ENCODE data around the gene SPATA1. TPM values are rescaled to one million over a fixed set of nuclear protein-coding genes. Genes with fewer than 3 reads are reported as not detected.

SPATA1 gene
- polyA plus RNA-seq, 1 donor from 2014 or later, result 0.17 TPM

DNA sequence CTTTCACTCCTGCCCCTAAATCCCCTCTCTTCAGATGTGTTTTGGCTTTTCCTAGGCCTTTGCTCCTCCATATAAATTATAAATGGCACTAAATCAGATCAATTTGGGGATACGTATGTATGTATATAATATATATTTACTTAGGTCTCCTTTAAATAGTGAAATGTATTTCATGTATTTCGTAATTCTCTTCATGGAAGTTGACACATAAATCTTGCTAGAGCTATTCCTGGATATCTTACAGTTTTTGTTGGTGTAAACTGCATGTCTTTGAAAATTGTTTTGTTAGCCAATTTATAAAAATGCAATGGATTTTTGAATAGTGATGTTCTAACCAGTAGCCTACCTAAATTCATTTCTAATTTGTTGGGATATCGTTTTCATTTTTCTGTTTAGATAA lies 18.1 kb upstream of the SPATA1 start:
- Histone ChIP-seq H3K9me2 (ENCODE audit: insufficient read depth, low read length) (no peaks in the 10 kb centered on the region), H2AFZ (ENCODE audit: low read depth, low read length) (no peak overlapping the region), H3F3A (ENCODE audit: insufficient read depth, low read length, poor library complexity, severe bottlenecking) (no peaks in the 10 kb centered on the region), H3K27me3 (ENCODE audit: insufficient read depth, low read depth, low read length) (no peaks in the 10 kb centered on the region), H3K79me2 (replicated peaks; ENCODE audit: insufficient read depth, low read length) (peaks cover 15% of the 10 kb centered on the region), H4K20me1 (ENCODE audit: insufficient read depth) (no peaks in the 10 kb centered on the region), H3K27ac (ENCODE audit: low read length) (no peak overlapping the region), H3K4me3 (ENCODE audit: low read length) (no peak overlapping the region), H3K9me3 (ENCODE audit: low read length) (no peaks in the 10 kb centered on the region), H3K4me2 (ENCODE audit: low read length) (no peak overlapping the region), H3K9ac (ENCODE audit: low read length) (no peak overlapping the region), H3K36me3 (ENCODE audit: insufficient read depth, low read length) (peaks cover 14% of the 10 kb centered on the region)
- TF ChIP-seq RAD21 (conservative IDR thresholded peaks at IDR 0.05) (no peak), POLR2AphosphoS5 (IDR thresholded peaks at IDR 0.05) (no peak), EZH2 (IDR thresholded peaks at IDR 0.05; ENCODE audit: borderline replicate concordance, insufficient read depth, low read length, poor library complexity, severe bottlenecking) (no peak)
- TF ChIP-seq, protein P1, sequence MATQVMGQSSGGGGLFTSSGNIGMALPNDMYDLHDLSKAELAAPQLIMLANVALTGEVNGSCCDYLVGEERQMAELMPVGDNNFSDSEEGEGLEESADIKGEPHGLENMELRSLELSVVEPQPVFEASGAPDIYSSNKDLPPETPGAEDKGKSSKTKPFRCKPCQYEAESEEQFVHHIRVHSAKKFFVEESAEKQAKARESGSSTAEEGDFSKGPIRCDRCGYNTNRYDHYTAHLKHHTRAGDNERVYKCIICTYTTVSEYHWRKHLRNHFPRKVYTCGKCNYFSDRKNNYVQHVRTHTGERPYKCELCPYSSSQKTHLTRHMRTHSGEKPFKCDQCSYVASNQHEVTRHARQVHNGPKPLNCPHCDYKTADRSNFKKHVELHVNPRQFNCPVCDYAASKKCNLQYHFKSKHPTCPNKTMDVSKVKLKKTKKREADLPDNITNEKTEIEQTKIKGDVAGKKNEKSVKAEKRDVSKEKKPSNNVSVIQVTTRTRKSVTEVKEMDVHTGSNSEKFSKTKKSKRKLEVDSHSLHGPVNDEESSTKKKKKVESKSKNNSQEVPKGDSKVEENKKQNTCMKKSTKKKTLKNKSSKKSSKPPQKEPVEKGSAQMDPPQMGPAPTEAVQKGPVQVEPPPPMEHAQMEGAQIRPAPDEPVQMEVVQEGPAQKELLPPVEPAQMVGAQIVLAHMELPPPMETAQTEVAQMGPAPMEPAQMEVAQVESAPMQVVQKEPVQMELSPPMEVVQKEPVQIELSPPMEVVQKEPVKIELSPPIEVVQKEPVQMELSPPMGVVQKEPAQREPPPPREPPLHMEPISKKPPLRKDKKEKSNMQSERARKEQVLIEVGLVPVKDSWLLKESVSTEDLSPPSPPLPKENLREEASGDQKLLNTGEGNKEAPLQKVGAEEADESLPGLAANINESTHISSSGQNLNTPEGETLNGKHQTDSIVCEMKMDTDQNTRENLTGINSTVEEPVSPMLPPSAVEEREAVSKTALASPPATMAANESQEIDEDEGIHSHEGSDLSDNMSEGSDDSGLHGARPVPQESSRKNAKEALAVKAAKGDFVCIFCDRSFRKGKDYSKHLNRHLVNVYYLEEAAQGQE (IDR thresholded peaks at IDR 0.05; ENCODE audit: borderline replicate concordance), result no peak
- TF ChIP-seq, protein P2, sequence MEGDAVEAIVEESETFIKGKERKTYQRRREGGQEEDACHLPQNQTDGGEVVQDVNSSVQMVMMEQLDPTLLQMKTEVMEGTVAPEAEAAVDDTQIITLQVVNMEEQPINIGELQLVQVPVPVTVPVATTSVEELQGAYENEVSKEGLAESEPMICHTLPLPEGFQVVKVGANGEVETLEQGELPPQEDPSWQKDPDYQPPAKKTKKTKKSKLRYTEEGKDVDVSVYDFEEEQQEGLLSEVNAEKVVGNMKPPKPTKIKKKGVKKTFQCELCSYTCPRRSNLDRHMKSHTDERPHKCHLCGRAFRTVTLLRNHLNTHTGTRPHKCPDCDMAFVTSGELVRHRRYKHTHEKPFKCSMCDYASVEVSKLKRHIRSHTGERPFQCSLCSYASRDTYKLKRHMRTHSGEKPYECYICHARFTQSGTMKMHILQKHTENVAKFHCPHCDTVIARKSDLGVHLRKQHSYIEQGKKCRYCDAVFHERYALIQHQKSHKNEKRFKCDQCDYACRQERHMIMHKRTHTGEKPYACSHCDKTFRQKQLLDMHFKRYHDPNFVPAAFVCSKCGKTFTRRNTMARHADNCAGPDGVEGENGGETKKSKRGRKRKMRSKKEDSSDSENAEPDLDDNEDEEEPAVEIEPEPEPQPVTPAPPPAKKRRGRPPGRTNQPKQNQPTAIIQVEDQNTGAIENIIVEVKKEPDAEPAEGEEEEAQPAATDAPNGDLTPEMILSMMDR (IDR thresholded peaks at IDR 0.05; ENCODE audit: poor library complexity, severe bottlenecking), result no peak

DNA sequence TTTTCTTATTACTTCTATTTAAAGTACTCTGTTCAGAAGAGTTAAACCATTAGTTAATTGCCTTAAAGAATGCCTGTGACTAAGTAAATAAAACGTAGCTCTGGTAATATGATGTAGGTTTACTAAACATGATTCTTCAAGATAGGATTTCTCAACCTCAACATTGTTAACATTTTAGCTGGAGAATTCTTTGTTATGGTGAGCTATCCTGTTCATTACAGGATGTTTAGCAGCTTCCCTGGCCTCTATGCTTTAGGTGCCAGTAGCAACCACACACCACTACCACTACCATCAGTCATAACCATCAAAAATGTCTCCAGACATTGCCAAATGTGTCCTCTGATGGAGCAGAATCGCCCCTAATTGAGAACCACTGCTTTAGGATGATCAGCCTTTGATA lies 16.4 kb upstream of the SPATA1 start:
- TF ChIP-seq RAD21 (conservative IDR thresholded peaks at IDR 0.05), result no peak
- TF ChIP-seq EP300 (conservative IDR thresholded peaks at IDR 0.05; ENCODE audit: poor library complexity, severe bottlenecking), result no peak
- TF ChIP-seq, protein P1 (IDR thresholded peaks at IDR 0.05; ENCODE audit: borderline replicate concordance), result no peak
- TF ChIP-seq TAF1 (IDR thresholded peaks at IDR 0.05; ENCODE audit: low read depth), result no peak
- no peak for TF ChIP-seq POLR2AphosphoS5 (IDR thresholded peaks at IDR 0.05)
- TF ChIP-seq MXI1 (conservative IDR thresholded peaks at IDR 0.05; ENCODE audit: poor library complexity, severe bottlenecking), result no peak
- TF ChIP-seq, protein P2 (IDR thresholded peaks at IDR 0.05; ENCODE audit: poor library complexity, severe bottlenecking), result no peak
- TF ChIP-seq EZH2 (IDR thresholded peaks at IDR 0.05; ENCODE audit: borderline replicate concordance, insufficient read depth, low read length, poor library complexity, severe bottlenecking), result no peak
- no peak for TF ChIP-seq SMC3 (conservative IDR thresholded peaks at IDR 0.05; ENCODE audit: poor library complexity)

More for the DNA sequence above, 16.4 kb upstream of the SPATA1 start:
- Histone ChIP-seq H3F3A (ENCODE audit: insufficient read depth, low read length, poor library complexity, severe bottlenecking) (no peaks in the 10 kb centered on the region), H3K4me3 (ENCODE audit: low read length) (no peak overlapping the region), H3K4me2 (ENCODE audit: low read length) (no peak overlapping the region), H3K27me3 (ENCODE audit: insufficient read depth, low read depth, low read length) (no peaks in the 10 kb centered on the region), H3K27ac (ENCODE audit: low read length) (no peak overlapping the region), H3K9me2 (ENCODE audit: insufficient read depth, low read length) (no peaks in the 10 kb centered on the region), H3K9ac (ENCODE audit: low read length) (no peak overlapping the region), H3K36me3 (ENCODE audit: insufficient read depth, low read length) (peaks cover 18% of the 10 kb centered on the region), H3K9me3 (ENCODE audit: low read length) (no peaks in the 10 kb centered on the region), H3K79me2 (replicated peaks; ENCODE audit: insufficient read depth, low read length) (peaks cover 15% of the 10 kb centered on the region), H2AFZ (ENCODE audit: low read depth, low read length) (no peak overlapping the region), H4K20me1 (ENCODE audit: insufficient read depth) (no peaks in the 10 kb centered on the region)

Data from neural cell (in vitro differentiated cells).